Measurements from ENCODE around the gene CD48.

CD48 gene

GRCh38 chr1:160711602-160712311, at the start of gene CD48:
Gene CD48 (minus strand): TSS chr1:160711822. CDS start chr1:160711763, 59 bp downstream.
- Histone ChIP-seq H3K4me1 (ENCODE audit: control insufficient read depth, insufficient read depth, low read length, unreplicated experiment) (no peaks in the 10 kb centered on the region), H3K4me3 (ENCODE audit: low read depth, low read length) (no peak within 1 kb of the TSS), H3K36me3 (ENCODE audit: insufficient read depth, low read length) (no peaks in the 10 kb centered on the region), H2AFZ (ENCODE audit: low read length, unreplicated experiment) (no peak within 1 kb of the TSS), H3K79me2 (ENCODE audit: control insufficient read depth, insufficient read depth, low read length, unreplicated experiment) (no peaks in the 10 kb centered on the region), H3K27ac (ENCODE audit: low read depth, low read length) (no peak within 1 kb of the TSS), H3K27me3 (ENCODE audit: insufficient read depth, low read length) (peaks cover 59% of the 10 kb centered on the region)

- Histone ChIP-seq H3K27ac (ENCODE audit: low read depth, low read length) (no peak overlapping the region), H3K27me3 (ENCODE audit: insufficient read depth, low read length) (no peaks in the 10 kb centered on the region), H3K4me3 (ENCODE audit: low read depth, low read length) (no peak overlapping the region), H3K79me2 (ENCODE audit: control insufficient read depth, insufficient read depth, low read length, unreplicated experiment) (no peaks in the 10 kb centered on the region), H2AFZ (ENCODE audit: low read length, unreplicated experiment) (no peak overlapping the region), H3K36me3 (ENCODE audit: insufficient read depth, low read length) (no peaks in the 10 kb centered on the region), H3K4me1 (ENCODE audit: control insufficient read depth, insufficient read depth, low read length, unreplicated experiment) (no peaks in the 10 kb centered on the region)
Measured at GRCh38 chr1:160761046-160761445, 49.4 kb upstream of the CD48 start.

GRCh38 chr1:160759740-160760139, 48.1 kb upstream of the CD48 start:
- Histone ChIP-seq H3K36me3 (ENCODE audit: insufficient read depth, low read length) (no peaks in the 10 kb centered on the region), H3K27ac (ENCODE audit: low read depth, low read length) (no peak overlapping the region), H3K27me3 (ENCODE audit: insufficient read depth, low read length) (no peaks in the 10 kb centered on the region), H2AFZ (ENCODE audit: low read length, unreplicated experiment) (no peak overlapping the region), H3K4me3 (ENCODE audit: low read depth, low read length) (no peak overlapping the region), H3K79me2 (ENCODE audit: control insufficient read depth, insufficient read depth, low read length, unreplicated experiment) (no peaks in the 10 kb centered on the region), H3K4me1 (ENCODE audit: control insufficient read depth, insufficient read depth, low read length, unreplicated experiment) (no peaks in the 10 kb centered on the region)

GRCh38 chr1:160758521-160758920, 46.9 kb upstream of the CD48 start:
- Histone ChIP-seq H3K79me2 (ENCODE audit: control insufficient read depth, insufficient read depth, low read length, unreplicated experiment) (no peaks in the 10 kb centered on the region), H3K4me3 (ENCODE audit: low read depth, low read length) (no peak overlapping the region), H3K36me3 (ENCODE audit: insufficient read depth, low read length) (no peaks in the 10 kb centered on the region), H3K4me1 (ENCODE audit: control insufficient read depth, insufficient read depth, low read length, unreplicated experiment) (no peaks in the 10 kb centered on the region), H3K27ac (ENCODE audit: low read depth, low read length) (no peak overlapping the region), H2AFZ (ENCODE audit: low read length, unreplicated experiment) (no peak overlapping the region), H3K27me3 (ENCODE audit: insufficient read depth, low read length) (no peaks in the 10 kb centered on the region; the same call in 1 of the 2 replicates)

GRCh38 chr1:160756849-160757201, 45.2 kb upstream of the CD48 start:
- no peaks in the 10 kb centered on the region for H3K36me3 ChIP-seq (ENCODE audit: insufficient read depth, low read length)
- no peaks in the 10 kb centered on the region for H3K4me1 ChIP-seq (ENCODE audit: control insufficient read depth, insufficient read depth, low read length, unreplicated experiment)
- no peaks in the 10 kb centered on the region for H3K79me2 ChIP-seq (ENCODE audit: control insufficient read depth, insufficient read depth, low read length, unreplicated experiment)
- H2AFZ ChIP-seq (ENCODE audit: low read length, unreplicated experiment): no peak overlapping the region
- no peak overlapping the region for H3K4me3 ChIP-seq (ENCODE audit: low read depth, low read length)
- H3K27me3 ChIP-seq (ENCODE audit: insufficient read depth, low read length): peaks cover 5% of the 10 kb centered on the region
- H3K27ac ChIP-seq (ENCODE audit: low read depth, low read length): no peak overlapping the region

GRCh38 chr1:160755911-160756848, 44.6 kb upstream of the CD48 start:
- H3K4me1 ChIP-seq (ENCODE audit: control insufficient read depth, insufficient read depth, low read length, unreplicated experiment): no peaks in the 10 kb centered on the region
- H2AFZ ChIP-seq (ENCODE audit: low read length, unreplicated experiment): no peak overlapping the region
- H3K4me3 ChIP-seq (ENCODE audit: low read depth, low read length): no peak overlapping the region
- no peaks in the 10 kb centered on the region for H3K36me3 ChIP-seq (ENCODE audit: insufficient read depth, low read length)
- H3K27ac ChIP-seq (ENCODE audit: low read depth, low read length): no peak overlapping the region
- peaks cover 5% of the 10 kb centered on the region for H3K27me3 ChIP-seq (ENCODE audit: insufficient read depth, low read length)
- no peaks in the 10 kb centered on the region for H3K79me2 ChIP-seq (ENCODE audit: control insufficient read depth, insufficient read depth, low read length, unreplicated experiment)

GRCh38 chr1:160755461-160755860, 43.8 kb upstream of the CD48 start:
- no peak overlapping the region for H3K4me3 ChIP-seq (ENCODE audit: low read depth, low read length)
- no peaks in the 10 kb centered on the region for H3K36me3 ChIP-seq (ENCODE audit: insufficient read depth, low read length)
- no peaks in the 10 kb centered on the region for H3K79me2 ChIP-seq (ENCODE audit: control insufficient read depth, insufficient read depth, low read length, unreplicated experiment)
- no peak overlapping the region for H3K27ac ChIP-seq (ENCODE audit: low read depth, low read length)
- H3K27me3 ChIP-seq (ENCODE audit: insufficient read depth, low read length): peaks cover 5% of the 10 kb centered on the region
- H2AFZ ChIP-seq (ENCODE audit: low read length, unreplicated experiment): no peak overlapping the region
- H3K4me1 ChIP-seq (ENCODE audit: control insufficient read depth, insufficient read depth, low read length, unreplicated experiment): no peaks in the 10 kb centered on the region

- Histone ChIP-seq H3K4me1 (ENCODE audit: control insufficient read depth, insufficient read depth, low read length, unreplicated experiment) (no peaks in the 10 kb centered on the region), H3K36me3 (ENCODE audit: insufficient read depth, low read length) (no peaks in the 10 kb centered on the region), H3K27me3 (ENCODE audit: insufficient read depth, low read length) (peaks cover 5% of the 10 kb centered on the region), H3K79me2 (ENCODE audit: control insufficient read depth, insufficient read depth, low read length, unreplicated experiment) (no peaks in the 10 kb centered on the region), H2AFZ (ENCODE audit: low read length, unreplicated experiment) (no peak overlapping the region), H3K27ac (ENCODE audit: low read depth, low read length) (no peak overlapping the region), H3K4me3 (ENCODE audit: low read depth, low read length) (no peak overlapping the region)
Measured at GRCh38 chr1:160753594-160753993, 42.0 kb upstream of the CD48 start.

GRCh38 chr1:160752924-160753323, 41.3 kb upstream of the CD48 start:
- no peaks in the 10 kb centered on the region for H3K36me3 ChIP-seq (ENCODE audit: insufficient read depth, low read length)
- H3K4me3 ChIP-seq (ENCODE audit: low read depth, low read length): no peak overlapping the region
- no peak overlapping the region for H3K27ac ChIP-seq (ENCODE audit: low read depth, low read length)
- H2AFZ ChIP-seq (ENCODE audit: low read length, unreplicated experiment): no peak overlapping the region
- no peaks in the 10 kb centered on the region for H3K79me2 ChIP-seq (ENCODE audit: control insufficient read depth, insufficient read depth, low read length, unreplicated experiment)
- peaks cover 5% of the 10 kb centered on the region for H3K27me3 ChIP-seq (ENCODE audit: insufficient read depth, low read length)
- no peaks in the 10 kb centered on the region for H3K4me1 ChIP-seq (ENCODE audit: control insufficient read depth, insufficient read depth, low read length, unreplicated experiment)

- Histone ChIP-seq H3K27me3 (ENCODE audit: insufficient read depth, low read length) (peaks cover 5% of the 10 kb centered on the region), H3K27ac (ENCODE audit: low read depth, low read length) (no peak overlapping the region), H3K4me1 (ENCODE audit: control insufficient read depth, insufficient read depth, low read length, unreplicated experiment) (no peaks in the 10 kb centered on the region), H2AFZ (ENCODE audit: low read length, unreplicated experiment) (no peak overlapping the region), H3K4me3 (ENCODE audit: low read depth, low read length) (no peak overlapping the region), H3K36me3 (ENCODE audit: insufficient read depth, low read length) (no peaks in the 10 kb centered on the region), H3K79me2 (ENCODE audit: control insufficient read depth, insufficient read depth, low read length, unreplicated experiment) (no peaks in the 10 kb centered on the region)
Measured at GRCh38 chr1:160752406-160752805, 40.8 kb upstream of the CD48 start.

- no peak overlapping the region for H3K27ac ChIP-seq (ENCODE audit: low read depth, low read length)
- no peaks in the 10 kb centered on the region for H3K36me3 ChIP-seq (ENCODE audit: insufficient read depth, low read length)
- peaks cover 5% of the 10 kb centered on the region for H3K27me3 ChIP-seq (ENCODE audit: insufficient read depth, low read length)
- H3K4me1 ChIP-seq (ENCODE audit: control insufficient read depth, insufficient read depth, low read length, unreplicated experiment): no peaks in the 10 kb centered on the region
- H3K4me3 ChIP-seq (ENCODE audit: low read depth, low read length): no peak overlapping the region
- H2AFZ ChIP-seq (ENCODE audit: low read length, unreplicated experiment): no peak overlapping the region
- no peaks in the 10 kb centered on the region for H3K79me2 ChIP-seq (ENCODE audit: control insufficient read depth, insufficient read depth, low read length, unreplicated experiment)
Measured at GRCh38 chr1:160750608-160751007, 39.0 kb upstream of the CD48 start.

Data from ACC112 (cell line).